Pons (tissue), 1 donor: ENCODE measurements around the gene HELQ.

ENCODE experiments used
- DNase-seq: peaks from one replicate; pipeline ENCODE4 v3.0.0-alpha.2; 2016; ENCODE audit warnings: low spot score

The HELQ gene

GRCh38 chr4:83372931-83373330, 82.7 kb downstream of the HELQ start:
- DNase-seq, result no peak

- DNase-seq, result no peak
Observed at GRCh38 chr4:83371936-83372335, 83.7 kb downstream of the HELQ start.

GRCh38 chr4:83371235-83371634, 84.4 kb downstream of the HELQ start:
- DNase-seq, result no peak

GRCh38 chr4:83370640-83370906, 85.0 kb downstream of the HELQ start:
- no peak for DNase-seq

GRCh38 chr4:83369831-83370639, 85.6 kb downstream of the HELQ start:
- peak; percentile 71 for DNase-seq

- no peak for DNase-seq
Observed at GRCh38 chr4:83364312-83364711, 91.3 kb downstream of the HELQ start.

GRCh38 chr4:83362492-83363329, 92.9 kb downstream of the HELQ start:
- DNase-seq, result peak; percentile 22

- no peak for DNase-seq
Observed at GRCh38 chr4:83361416-83362103, 94.1 kb downstream of the HELQ start.

- no peak for DNase-seq
Observed at GRCh38 chr4:83360018-83360417, 95.6 kb downstream of the HELQ start.

- no peak for DNase-seq
Observed at GRCh38 chr4:83358410-83358809, 97.2 kb downstream of the HELQ start.
